Renal cortical epithelial cell (primary cell): ENCODE results near the gene TMEM54. TPM values are rescaled to one million over a fixed set of nuclear protein-coding genes. Genes with fewer than 3 reads are reported as not detected.

ENCODE experiments used
- DNase-seq: peaks from one replicate; pipeline ENCODE4 v3.0.0-alpha.2; 2011; ENCODE audit warnings: low read depth
- total RNA-seq: library from RNA; depleted of rRNA; stranded (reverse); fragments of >200 nt; gene quantifications from 2 replicates; pipeline ENCODE4 v1.2.3, GENCODE V29; 2014

TMEM54 gene
- total RNA-seq, 1 donor from 2014 or later: 122 TPM

GRCh38 chr1:32864375-32865019, 36.7 kb downstream of the TMEM54 start:
- no peak for DNase-seq

- DNase-seq: no peak
Observed at GRCh38 chr1:32863881-32864245, 37.3 kb downstream of the TMEM54 start.

- no peak for DNase-seq
Observed at GRCh38 chr1:32863218-32863880, 37.8 kb downstream of the TMEM54 start.

GRCh38 chr1:32861904-32862695, 39.1 kb downstream of the TMEM54 start:
- DNase-seq: no peak

GRCh38 chr1:32860566-32860965, 40.6 kb downstream of the TMEM54 start:
- DNase-seq: no peak

- DNase-seq: no peak
Observed at GRCh38 chr1:32859915-32860314, 41.3 kb downstream of the TMEM54 start.

GRCh38 chr1:32858791-32859190, 42.4 kb downstream of the TMEM54 start:
- no peak for DNase-seq

- no peak for DNase-seq
Observed at GRCh38 chr1:32858136-32858535, 43.1 kb downstream of the TMEM54 start.

GRCh38 chr1:32855861-32856617, 45.1 kb downstream of the TMEM54 start:
- DNase-seq: no peak

GRCh38 chr1:32848354-32849063, 52.7 kb downstream of the TMEM54 start:
- no peak for DNase-seq

Other genes starting within 250 kb of the TMEM54 start
- gene SYNC, start 198.6 kb downstream of the TMEM54 start, total RNA-seq: 53.7 and 68.7 TPM in 2 replicates
- gene YARS1, start 84.0 kb downstream of the TMEM54 start, total RNA-seq: 94.7 and 105 TPM in 2 replicates
- gene S100PBP, start 83.7 kb downstream of the TMEM54 start, total RNA-seq: 44.8 and 62.9 TPM in 2 replicates
- gene FNDC5, start 30.5 kb downstream of the TMEM54 start, total RNA-seq: 0.70 TPM in 1 of 2 replicates, not detected in the other
- gene HPCA, start 14.9 kb downstream of the TMEM54 start, total RNA-seq: 0.05 TPM in 1 of 2 replicates, not detected in the other
- gene RNF19B, start 63.4 kb upstream of the TMEM54 start, total RNA-seq: 21.0 and 23.4 TPM in 2 replicates
- gene AK2, start 135.5 kb upstream of the TMEM54 start, total RNA-seq: 196 and 272 TPM in 2 replicates
- 3.5 and 5.1 TPM in 2 replicates for gene AZIN2, start 179.8 kb upstream of the TMEM54 start, total RNA-seq